ENCODE results near the gene CDC16.
"Not testable (repeated sequence)": the region's sequence is repeated elsewhere in the genome, so short reads cannot be mapped to it uniquely, and the experiment has no call there.

The CDC16 gene

DNA sequence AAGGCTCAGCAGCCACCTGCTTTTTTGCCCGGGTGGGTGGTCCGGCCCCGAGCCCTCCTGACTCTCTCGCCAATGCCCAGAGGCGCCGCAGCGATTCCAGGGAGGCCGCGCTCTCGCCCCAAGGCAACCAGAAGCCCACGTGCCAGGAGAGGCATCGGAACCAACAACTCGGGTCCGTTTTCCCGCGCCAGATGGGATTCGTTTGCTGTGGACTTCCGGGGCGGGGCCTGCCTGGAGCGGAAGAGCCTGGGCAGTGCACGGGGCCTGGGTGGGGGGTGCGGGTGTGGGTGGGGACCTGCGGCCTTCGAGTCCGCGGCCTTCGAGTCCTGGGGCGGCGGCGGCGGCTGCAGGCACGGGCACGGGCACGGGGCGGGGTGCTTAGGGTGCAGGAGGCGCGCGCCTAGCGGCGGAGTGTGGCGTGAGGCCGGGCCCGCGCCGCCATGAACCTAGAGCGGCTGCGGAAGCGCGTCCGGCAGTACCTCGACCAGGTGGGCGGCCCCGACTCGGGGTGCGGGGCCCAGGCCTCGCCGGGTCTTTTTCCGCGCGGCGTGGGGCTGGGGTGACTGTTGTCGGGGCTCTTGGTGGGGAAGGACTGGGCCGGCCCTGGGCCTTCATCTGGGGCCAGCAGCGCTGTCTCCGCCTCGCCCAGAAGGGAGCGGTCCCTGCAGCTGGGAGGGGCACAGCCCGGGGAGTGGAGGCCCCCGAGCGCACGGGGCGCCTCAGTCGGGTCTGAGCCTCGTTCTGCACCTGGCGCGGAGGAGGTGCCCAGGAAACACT lies at the start of gene CDC16:
Gene CDC16, plus strand, starts transcription at position 253 of the 777 bp plus-strand sequence. Its CDS starts 188 bp downstream, at position 441.
- H3K27ac ChIP-seq = peak within 1 kb of the TSS; percentile 79
- peak; percentile 86 for DNase-seq
- H3K4me3 ChIP-seq (ENCODE audit: low read depth, low read length) = peak within 1 kb of the TSS; percentile 88
- peaks cover 19% of the 10 kb centered on the region for H3K36me3 ChIP-seq (replicated peaks)
- in situ Hi-C loops (cut with HindIII; ENCODE audit: low pct_ligation_motif_present, low sequenced_read_pairs) = no loop called here
- TF ChIP-seq CTCF (IDR thresholded peaks at IDR 0.05; ENCODE audit: low read depth, low read length, missing control alignments) = no peak
- H3K27me3 ChIP-seq (replicated peaks) = peaks cover 1% of the 10 kb centered on the region

- no peak for DNase-seq
- Histone ChIP-seq H3K27me3 (replicated peaks) (no peaks in the 10 kb centered on the region), H3K4me3 (ENCODE audit: low read depth, low read length) (no peak overlapping the region), H3K36me3 (replicated peaks) (no peaks in the 10 kb centered on the region), H3K27ac (no peak overlapping the region)
- no peak for TF ChIP-seq CTCF (IDR thresholded peaks at IDR 0.05; ENCODE audit: low read depth, low read length, missing control alignments)
- in situ Hi-C loops (cut with HindIII; ENCODE audit: low pct_ligation_motif_present, low sequenced_read_pairs) = no loop called here
Observed at GRCh38 chr13:114185182-114185971, 49.3 kb upstream of the CDC16 start.

DNA sequence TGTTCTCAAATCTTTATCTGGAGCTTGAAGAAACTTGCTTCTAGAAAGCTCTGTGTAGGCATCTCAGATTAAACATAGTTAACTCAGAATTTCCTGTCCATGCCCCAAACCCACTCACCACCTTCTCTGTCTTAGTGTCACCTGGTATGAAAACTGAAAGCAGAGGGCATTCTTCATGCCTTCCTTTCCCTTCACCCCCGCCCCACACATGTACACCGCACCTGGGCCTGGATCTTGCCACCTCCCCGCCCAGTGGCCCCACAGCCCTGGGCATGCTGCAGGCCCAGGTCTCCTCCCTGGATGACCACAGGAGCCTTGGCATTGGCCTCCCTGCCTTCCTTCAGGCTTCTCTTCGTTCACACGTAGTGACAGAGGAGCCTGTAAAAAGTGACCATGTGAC lies 39.8 kb upstream of the CDC16 start:
- no peak for DNase-seq
- no peak overlapping the region for H3K27ac ChIP-seq
- no peaks in the 10 kb centered on the region for H3K36me3 ChIP-seq (replicated peaks)
- no peaks in the 10 kb centered on the region for H3K27me3 ChIP-seq (replicated peaks)
- in situ Hi-C loops (cut with HindIII; ENCODE audit: low pct_ligation_motif_present, low sequenced_read_pairs) = no loop called here
- no peak overlapping the region for H3K4me3 ChIP-seq (ENCODE audit: low read depth, low read length)
- no peak for TF ChIP-seq CTCF (IDR thresholded peaks at IDR 0.05; ENCODE audit: low read depth, low read length, missing control alignments)

GRCh38 chr13:114196629-114197028 lies 38.1 kb upstream of the CDC16 start:
- in situ Hi-C loops (cut with HindIII; ENCODE audit: low pct_ligation_motif_present, low sequenced_read_pairs) = no loop called here
- TF ChIP-seq CTCF (IDR thresholded peaks at IDR 0.05; ENCODE audit: low read depth, low read length, missing control alignments) = no peak
- H3K27ac ChIP-seq = no peak overlapping the region
- no peaks in the 10 kb centered on the region for H3K36me3 ChIP-seq (replicated peaks)
- no peak overlapping the region for H3K4me3 ChIP-seq (ENCODE audit: low read depth, low read length)
- no peak for DNase-seq
- H3K27me3 ChIP-seq (replicated peaks) = no peaks in the 10 kb centered on the region

DNA sequence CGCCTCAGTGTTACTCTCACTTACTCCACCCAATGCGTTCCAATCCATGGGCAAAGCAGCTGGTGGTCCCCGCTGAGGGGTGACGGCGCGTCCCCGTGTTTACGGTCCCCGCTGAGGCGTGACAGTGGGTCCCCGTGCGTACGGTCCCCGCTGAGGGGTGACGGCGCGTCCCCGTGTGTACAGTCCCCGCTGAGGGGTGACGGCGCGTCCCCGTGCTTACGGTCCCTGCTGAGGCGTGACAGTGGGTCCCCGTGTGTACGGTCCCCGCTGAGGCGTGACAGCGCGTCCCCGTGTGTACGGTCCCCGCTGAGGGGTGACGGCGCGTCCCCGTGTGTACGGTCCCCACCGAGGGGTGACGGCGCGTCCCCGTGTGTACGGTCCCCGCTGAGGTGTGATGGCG lies 36.1 kb upstream of the CDC16 start:
- no peak overlapping the region for H3K4me3 ChIP-seq (ENCODE audit: low read depth, low read length)
- TF ChIP-seq CTCF (IDR thresholded peaks at IDR 0.05; ENCODE audit: low read depth, low read length, missing control alignments) = no peak
- in situ Hi-C loops (cut with HindIII; ENCODE audit: low pct_ligation_motif_present, low sequenced_read_pairs) = no loop called here
- no peak for DNase-seq
- H3K27ac ChIP-seq = no peak overlapping the region
- H3K36me3 ChIP-seq (replicated peaks) = no peaks in the 10 kb centered on the region
- no peaks in the 10 kb centered on the region for H3K27me3 ChIP-seq (replicated peaks)

GRCh38 chr13:114199526-114199925 lies 35.2 kb upstream of the CDC16 start:
- H3K27me3 ChIP-seq (replicated peaks); H3K36me3 ChIP-seq (replicated peaks); DNase-seq; in situ Hi-C loops (cut with HindIII; ENCODE audit: low pct_ligation_motif_present, low sequenced_read_pairs); H3K4me3 ChIP-seq (ENCODE audit: low read depth, low read length); H3K27ac ChIP-seq: not testable (repeated sequence)

Data from brain microvascular endothelial cell (primary cell).